Ureter (tissue), 1 donor: ENCODE measurements around the gene DPP8. TPM values are rescaled to one million over a fixed set of nuclear protein-coding genes. Genes with fewer than 3 reads are reported as not detected.
"Not testable (repeated sequence)": the region's sequence is repeated elsewhere in the genome, so short reads cannot be mapped to it uniquely, and the experiment has no call there.

ENCODE experiments used
- DNase-seq: peaks from one replicate; pipeline ENCODE4 v3.0.0-alpha.2; 2020; ENCODE audit warnings: low spot score
- total RNA-seq: library from RNA; stranded (reverse); gene quantifications from one replicate; pipeline ENCODE4 v1.2.4, GENCODE V29; 2023
- donor health status: DM: yes; HTN: yes; CAD: no.

DPP8 gene
- 52.5 TPM for total RNA-seq

GRCh38 chr15:65516997-65517865 is at the start of gene DPP8:
DPP8 (minus strand) TSS chr15:65517689; CDS start chr15:65512553, 5,136 bp downstream.
- peak; percentile 94 for DNase-seq

- DNase-seq, result peak; percentile 66
Observed at GRCh38 chr15:65561934-65562333, 44.4 kb upstream of the DPP8 start.

GRCh38 chr15:65559941-65560340 is 42.5 kb upstream of the DPP8 start:
- DNase-seq, result no peak

- no peak for DNase-seq
Observed at GRCh38 chr15:65558997-65559760, 41.7 kb upstream of the DPP8 start.

GRCh38 chr15:65558336-65558735 is 40.8 kb upstream of the DPP8 start:
- no peak for DNase-seq

GRCh38 chr15:65556622-65557021 is 39.1 kb upstream of the DPP8 start:
- peak; percentile 56 for DNase-seq

- no peak for DNase-seq
Observed at GRCh38 chr15:65553691-65554090, 36.2 kb upstream of the DPP8 start.

- DNase-seq, result not testable (repeated sequence)
Observed at GRCh38 chr15:65552851-65553250, 35.4 kb upstream of the DPP8 start.

- DNase-seq, result no peak
Observed at GRCh38 chr15:65551183-65551582, 33.7 kb upstream of the DPP8 start.

GRCh38 chr15:65550681-65551098 is 33.2 kb upstream of the DPP8 start:
- no peak for DNase-seq

GRCh38 chr15:65549288-65549687 is 31.8 kb upstream of the DPP8 start:
- DNase-seq, result not testable (repeated sequence)

GRCh38 chr15:65547841-65548240 is 30.4 kb upstream of the DPP8 start:
- no peak for DNase-seq

- DNase-seq, result no peak
Observed at GRCh38 chr15:65541231-65541820, 23.8 kb upstream of the DPP8 start.

- no peak for DNase-seq
Observed at GRCh38 chr15:65540314-65540713, 22.8 kb upstream of the DPP8 start.

- DNase-seq, result no peak
Observed at GRCh38 chr15:65535192-65535591, 17.7 kb upstream of the DPP8 start.

GRCh38 chr15:65533057-65533756 is 15.7 kb upstream of the DPP8 start:
- no peak for DNase-seq

- DNase-seq, result no peak
Observed at GRCh38 chr15:65532738-65533051, 15.2 kb upstream of the DPP8 start.

GRCh38 chr15:65530318-65531111 is 13.0 kb upstream of the DPP8 start, which contains the start of gene HACD3:
HACD3 (plus strand) TSS chr15:65530463; CDS start chr15:65530632, 169 bp downstream.
- DNase-seq, result peak; percentile 81

GRCh38 chr15:65529762-65530317 is 12.4 kb upstream of the DPP8 start:
- no peak for DNase-seq

GRCh38 chr15:65528461-65529060 is 11.1 kb upstream of the DPP8 start:
- no peak for DNase-seq
